H9 (cell line): ENCODE data around the gene MAGEA6. TPM values are rescaled to one million over a fixed set of nuclear protein-coding genes. Genes with fewer than 3 reads are reported as not detected.
"Not testable (repeated sequence)": the region's sequence is repeated elsewhere in the genome, so short reads cannot be mapped to it uniquely, and the experiment has no call there.

Experiments
- DNase-seq: peaks from one replicate; pipeline ENCODE4 v3.0.0-alpha.2; 2017
- H2AFZ ChIP-seq: one replicate; pipeline ENCODE4 v1.6.1; 2013; ENCODE audit warnings: mild to moderate bottlenecking, low read length, control low read depth, moderate library complexity
- H2AK5ac ChIP-seq: 2 replicates; pipeline ENCODE4 v1.6.1; 2013; ENCODE audit warnings: low read length, control low read depth, mixed read lengths; ENCODE audit not compliant: insufficient read length
- H2BK120ac ChIP-seq: one replicate; pipeline ENCODE4 v1.6.1; 2013; ENCODE audit warnings: low read depth, mild to moderate bottlenecking, low read length, control low read depth, inconsistent platforms; ENCODE audit not compliant: poor library complexity, severe bottlenecking
- H2BK12ac ChIP-seq: 2 replicates; pipeline ENCODE4 v1.6.1; 2013; ENCODE audit warnings: low read length, control low read depth, mixed read lengths, low read depth; ENCODE audit not compliant: insufficient read length
- H2BK15ac ChIP-seq: 2 replicates; pipeline ENCODE4 v1.6.1; 2013; ENCODE audit warnings: low read depth, low read length, control low read depth
- H2BK20ac ChIP-seq: one replicate; pipeline ENCODE4 v1.6.1; 2013; ENCODE audit warnings: low read depth, mild to moderate bottlenecking, low read length, control low read depth, inconsistent platforms; ENCODE audit not compliant: poor library complexity, severe bottlenecking
- H2BK5ac ChIP-seq: 2 replicates; pipeline ENCODE4 v1.6.1; 2013; ENCODE audit warnings: low read length, control low read depth, mixed read lengths; ENCODE audit not compliant: insufficient read length
- H3K14ac ChIP-seq: 2 replicates; pipeline ENCODE4 v1.6.1; 2013; ENCODE audit warnings: low read length, control low read depth; ENCODE audit not compliant: insufficient read depth
- H3K18ac ChIP-seq: 2 replicates; pipeline ENCODE4 v1.6.1; 2013; ENCODE audit warnings: low read depth, mild to moderate bottlenecking, mixed read lengths, low read length, control low read depth; ENCODE audit not compliant: insufficient read length
- H3K23ac ChIP-seq: 2 replicates; pipeline ENCODE4 v1.6.1; 2013; ENCODE audit warnings: low read length, control low read depth, mixed read lengths, low read depth; ENCODE audit not compliant: insufficient read length
- H3K23me2 ChIP-seq: 2 replicates; pipeline ENCODE4 v1.6.1; 2013; ENCODE audit warnings: low read depth, mild to moderate bottlenecking, mixed read lengths, low read length, control low read depth; ENCODE audit not compliant: insufficient read length, poor library complexity, severe bottlenecking
- H3K27ac ChIP-seq: 2 replicates; pipeline ENCODE4 v1.5.1; 2013; ENCODE audit warnings: low read length, control low read depth, mixed read lengths, low read depth; ENCODE audit not compliant: insufficient read length
- H3K27me3 ChIP-seq: 2 replicates; pipeline ENCODE4 v1.6.1; 2013; ENCODE audit warnings: low read length, control low read depth, inconsistent platforms; ENCODE audit not compliant: insufficient read depth
- H3K4ac ChIP-seq: 2 replicates; pipeline ENCODE4 v1.6.1; 2013; ENCODE audit warnings: low read depth, mild to moderate bottlenecking, control low read depth, inconsistent platforms, low read length, moderate library complexity
- H3K4me1 ChIP-seq: 2 replicates; pipeline ENCODE4 v1.6.1; 2013; ENCODE audit warnings: low read length, control low read depth, inconsistent platforms; ENCODE audit not compliant: insufficient read depth
- H3K4me2 ChIP-seq: 2 replicates; pipeline ENCODE4 v1.6.1; 2013; ENCODE audit warnings: low read length, control low read depth, mixed read lengths; ENCODE audit not compliant: insufficient read length, insufficient read depth
- H3K56ac ChIP-seq: 2 replicates; pipeline ENCODE4 v1.6.1; 2013; ENCODE audit warnings: low read depth, mild to moderate bottlenecking, mixed read lengths, low read length, control low read depth; ENCODE audit not compliant: insufficient read length
- H3K79me1 ChIP-seq: 2 replicates; pipeline ENCODE4 v1.6.1; 2013; ENCODE audit warnings: low read depth, mild to moderate bottlenecking, moderate library complexity, low read length, control low read depth, inconsistent platforms; ENCODE audit not compliant: insufficient read depth, poor library complexity, severe bottlenecking
- H3K79me2 ChIP-seq: 2 replicates; pipeline ENCODE4 v1.6.1; 2013; ENCODE audit warnings: low read length, control low read depth, inconsistent platforms; ENCODE audit not compliant: insufficient read depth
- H3K9ac ChIP-seq: 2 replicates; pipeline ENCODE4 v1.6.1; 2013; ENCODE audit warnings: low read length, control low read depth, mixed read lengths; ENCODE audit not compliant: insufficient read length; ENCODE audit errors: extremely low read depth
- H3K9me3 ChIP-seq: one replicate; pipeline ENCODE4 v1.6.1; 2013; ENCODE audit warnings: low read depth, low read length, inconsistent platforms; ENCODE audit not compliant: control insufficient read depth
- H3T11ph ChIP-seq: one replicate; pipeline ENCODE4 v1.6.1; 2013; ENCODE audit warnings: mild to moderate bottlenecking, low read length, control low read depth, inconsistent platforms
- H4K20me1 ChIP-seq: one replicate; pipeline ENCODE4 v1.6.1; 2013; ENCODE audit not compliant: control insufficient read depth, insufficient read length, insufficient read depth
- H4K5ac ChIP-seq: 2 replicates; pipeline ENCODE4 v1.6.1; 2013; ENCODE audit warnings: low read depth, mild to moderate bottlenecking, mixed read lengths, low read length, control low read depth; ENCODE audit not compliant: insufficient read length
- H4K8ac ChIP-seq: replicated peaks from 2 replicates; pipeline ENCODE4 v1.6.1; 2013; ENCODE audit warnings: low read length, control low read depth, mixed read lengths, low read depth; ENCODE audit not compliant: insufficient read length
- H4K91ac ChIP-seq: 2 replicates; pipeline ENCODE4 v1.6.1; 2013; ENCODE audit warnings: low read depth, mild to moderate bottlenecking, moderate library complexity, mixed read lengths, low read length, control low read depth; ENCODE audit not compliant: insufficient read length
- H3K27ac Mint-ChIP-seq, 3 experiments: 2 replicates in 2 of 3; 3 replicates in 1 of 3; pipeline ENCODE4 v1.8.0; 2020 to 2021; ENCODE audit warnings: mixed read lengths in 3 of 3, mild to moderate bottlenecking in 1 of 3, moderate library complexity in 1 of 3
- H3K27me3 Mint-ChIP-seq: 2 replicates; pipeline ENCODE4 v1.8.0; 2021; ENCODE audit warnings: low read depth, mild to moderate bottlenecking, moderate library complexity, mixed read lengths
- H3K36me3 Mint-ChIP-seq, 3 experiments: 2 replicates in 2 of 3; 3 replicates in 1 of 3; pipeline ENCODE4 v1.8.0; 2020 to 2021; ENCODE audit warnings: low read depth in 3 of 3, mixed read lengths in 3 of 3; ENCODE audit not compliant: insufficient read depth in 1 of 3
- H3K4me1 Mint-ChIP-seq, 2 experiments: 2 replicates each; pipeline ENCODE4 v1.8.0; 2020; ENCODE audit warnings: mixed read lengths in 2 of 2
- H3K4me3 Mint-ChIP-seq, 2 experiments: 2 replicates in 1 of 2; 3 replicates in 1 of 2; pipeline ENCODE4 v1.8.0; 2020 to 2021; ENCODE audit warnings: mild to moderate bottlenecking in 2 of 2, mixed read lengths in 2 of 2, moderate library complexity in 1 of 2
- H3K9me3 Mint-ChIP-seq, 2 experiments: 2 replicates in 1 of 2; 3 replicates in 1 of 2; pipeline ENCODE4 v1.8.0; 2020; ENCODE audit warnings: mild to moderate bottlenecking in 2 of 2, mixed read lengths in 2 of 2, moderate library complexity in 1 of 2
- CTCF ChIP-seq: fragments of 200-600 bp; sonication (generic); conservative IDR thresholded peaks from 3 replicates; pipeline ENCODE4 v1.8.0; 2021; ENCODE audit warnings: antibody characterized with exemption, mild to moderate bottlenecking
- whole genome bisulfite sequencing: extraction: QIAGEN DNeasy Blood & Tissue Kit; methylation state at CpG from one replicate; pipeline ENCODE4 v1.1.7; 2013; ENCODE audit warnings: missing lambda C conversion rate, low lambda C conversion rate, mixed read lengths; ENCODE audit not compliant: insufficient read length; ENCODE audit errors: extremely low coverage; 5-methylcytosine and 5-hydroxymethylcytosine counted together
- total RNA-seq: library from RNA; stranded (reverse); gene quantifications from 2 replicates; pipeline ENCODE4 v1.2.1, GENCODE V29; 2021

Gene MAGEA6
- total RNA-seq, 1 experiment from 2014 or later = not detected

GRCh38 chrX:152798945-152799344, 29.5 kb upstream of the MAGEA6 start:
- peaks cover 23% of the 10 kb centered on the region for H3K27me3 Mint-ChIP-seq
- Histone ChIP-seq H3K23ac (no peak overlapping the region), H4K91ac (no peak overlapping the region), H3K18ac (no peak overlapping the region), H3K4ac (no peak overlapping the region), H4K8ac (no peak overlapping the region), H3K9ac (no peak overlapping the region), H4K5ac (no peak overlapping the region), H3K9me3 (peaks cover 22% of the 10 kb centered on the region), H3K23me2 (no peaks in the 10 kb centered on the region), H2BK20ac (no peak overlapping the region), H2BK5ac (no peak overlapping the region), H2AFZ (no peak overlapping the region), H3K4me2 (no peak overlapping the region), H3T11ph (no peak overlapping the region), H3K4me1 (no peaks in the 10 kb centered on the region), H3K79me1 (no peaks in the 10 kb centered on the region), H4K20me1 (no peaks in the 10 kb centered on the region), H2BK15ac (no peak overlapping the region), H3K56ac (no peak overlapping the region), H2BK12ac (no peak overlapping the region), H3K27ac (no peak overlapping the region), H2BK120ac (no peak overlapping the region), H3K14ac (no peak overlapping the region), H3K79me2 (no peaks in the 10 kb centered on the region), H2AK5ac (no peak overlapping the region), H3K27me3 (no peaks in the 10 kb centered on the region)
- no peak for TF ChIP-seq CTCF
- no peak for DNase-seq
- no CpG with 5 or more reads among the region's 1 CpG for WGBS
- no peak overlapping the region for H3K4me3 Mint-ChIP-seq
- no peak overlapping the region for H3K27ac Mint-ChIP-seq
- H3K36me3 Mint-ChIP-seq = no peaks in the 10 kb centered on the region; a peak in 1 of 7 replicates
- no peaks in the 10 kb centered on the region for H3K4me1 Mint-ChIP-seq
- peaks cover 72 to 78% of the 10 kb centered on the region in 2 experiments for H3K9me3 Mint-ChIP-seq

GRCh38 chrX:152787062-152787461, 17.6 kb upstream of the MAGEA6 start:
- H3K27ac Mint-ChIP-seq, H3K27me3 ChIP-seq, H3K36me3 Mint-ChIP-seq: not testable (repeated sequence)

More at GRCh38 chrX:152787062-152787461, 17.6 kb upstream of the MAGEA6 start:
- H3K27ac ChIP-seq, H3K18ac ChIP-seq, H2BK15ac ChIP-seq, H2AK5ac ChIP-seq, H4K5ac ChIP-seq, H3K27me3 Mint-ChIP-seq, H3K4ac ChIP-seq, DNase-seq, H3K79me2 ChIP-seq, H2AFZ ChIP-seq, H2BK12ac ChIP-seq, H3T11ph ChIP-seq, H4K91ac ChIP-seq, H2BK20ac ChIP-seq, H4K20me1 ChIP-seq, H3K14ac ChIP-seq, H3K23ac ChIP-seq, H3K4me2 ChIP-seq, H4K8ac ChIP-seq, H3K4me1 Mint-ChIP-seq, H3K4me3 Mint-ChIP-seq, H3K56ac ChIP-seq, H2BK5ac ChIP-seq, H3K9ac ChIP-seq, H2BK120ac ChIP-seq, H3K4me1 ChIP-seq, H3K23me2 ChIP-seq, H3K79me1 ChIP-seq: not testable (repeated sequence)
- H3K9me3 Mint-ChIP-seq = peaks cover 12 to 14% of the 10 kb centered on the region in 2 experiments; a peak in 4 of 5 replicates
- peaks cover 11% of the 10 kb centered on the region for H3K9me3 ChIP-seq
- no CpG with 5 or more reads among the region's 3 CpGs for WGBS
